HCT116 (cell line): ENCODE results near the gene PTPN7. TPM values are rescaled to one million over a fixed set of nuclear protein-coding genes. Genes with fewer than 3 reads are reported as not detected.

Experiments used
- ATAC-seq: fragments of 200-7000 bp; cut with Tn5 transposase; 2 replicates; pipeline ENCODE4 v1.9.1; 2020; ENCODE audit warnings: mild to moderate bottlenecking, moderate library complexity
- BruUV-seq: library from RNA; stranded (reverse); fragments of 400-500 nt; replicated peaks from 2 replicates; lab custom pipeline; 2021; lab: Mats Ljungman, UMichigan
- CTCF ChIA-PET: fragments of 300-600 bp; sonication (Branson Sonifier 250); formaldehyde crosslinking; loops from one replicate; lab custom pipeline; 2021; ENCODE audit warnings: antibody characterized with exemption; lab: Charles Lee
- POLR2A ChIA-PET: fragments of 300-600, 350-600 bp; sonication (Branson Sonifier 250); formaldehyde crosslinking; loops from one replicate; lab custom pipeline; 2021; ENCODE audit warnings: antibody characterized with exemption; lab: Charles Lee
- RAD21 ChIA-PET, 2 experiments: fragments of 300-600 bp; sonication (Branson Sonifier 250); formaldehyde crosslinking; loops; one replicate each; lab custom pipeline; 2023; ENCODE audit warnings: low total read pairs in 2 of 2; ENCODE audit not compliant: uncharacterized antibody in 2 of 2, unreplicated experiment in 2 of 2, low non-redundant PET in 1 of 2; lab: Charles Lee
- DNase-seq: peaks from one replicate; pipeline ENCODE4 v3.0.0-alpha.2; 2010; ENCODE audit warnings: low read depth, low spot score
- H2AFZ ChIP-seq: fragments of 200-600 bp; shearing (Covaris generic), sonication (generic); 2 replicates; pipeline ENCODE4 v1.6.1; 2017; ENCODE audit warnings: low read depth, mixed run types, mixed read lengths, antibody characterized with exemption, low read length; ENCODE audit not compliant: poor library complexity, severe bottlenecking
- H3K27ac ChIP-seq: 2 replicates; pipeline ENCODE4 v1.5.1; 2012; ENCODE audit warnings: low read depth, low read length
- H3K27me3 ChIP-seq: fragments of 200-600 bp; sonication (generic); 2 replicates; pipeline ENCODE4 v1.6.1; 2016; ENCODE audit warnings: mixed run types, low read length, mixed read lengths; ENCODE audit not compliant: insufficient read depth
- H3K36me3 ChIP-seq, 2 experiments: fragments of 200-500 bp in 1 of 2; fragments of 200-600 bp in 1 of 2; sonication (Bioruptor generic) in 1 of 2; sonication (generic) in 1 of 2; 2 replicates each; pipeline versions ENCODE4 v1.5.1 to v1.6.1; 2014 to 2016; ENCODE audit warnings: low read length in 2 of 2, inconsistent platforms in 1 of 2, mixed read lengths in 1 of 2, mixed run types in 1 of 2; ENCODE audit not compliant: insufficient read depth in 2 of 2, control insufficient read depth in 1 of 2
- H3K4me1 ChIP-seq, 2 experiments: fragments of 200-600 bp in 1 of 2; sonication (generic) in 1 of 2; 2 replicates each; pipeline versions ENCODE4 v1.5.1 to v1.6.1; 2012 to 2017; ENCODE audit warnings: low read length in 2 of 2, inconsistent platforms in 1 of 2, mild to moderate bottlenecking in 1 of 2, mixed read lengths in 1 of 2, mixed run types in 1 of 2, moderate library complexity in 1 of 2; ENCODE audit not compliant: insufficient read depth in 2 of 2, control insufficient read depth in 1 of 2
- H3K4me2 ChIP-seq: fragments of 200-600 bp; sonication (generic); 2 replicates; pipeline ENCODE4 v1.6.1; 2017; ENCODE audit warnings: mixed run types, low read length, mixed read lengths
- H3K4me3 ChIP-seq, 2 experiments: fragments of 200-600 bp in 1 of 2; sonication (generic) in 1 of 2; replicated peaks in 1 of 2; 2 replicates each; pipeline ENCODE4 v1.5.1; 2011 to 2016; ENCODE audit warnings: low read length in 2 of 2, control low read depth in 1 of 2, low read depth in 1 of 2, mild to moderate bottlenecking in 1 of 2, mixed read lengths in 1 of 2, mixed run types in 1 of 2
- H3K79me2 ChIP-seq: fragments of 200-600 bp; sonication (generic); 2 replicates; pipeline ENCODE4 v1.6.1; 2017; ENCODE audit warnings: mild to moderate bottlenecking, mixed run types, low read length, moderate library complexity, mixed read lengths; ENCODE audit not compliant: insufficient read depth
- H3K9ac ChIP-seq: fragments of 200-600 bp; sonication (generic); 2 replicates; pipeline ENCODE4 v1.6.1; 2016; ENCODE audit warnings: low read length, mixed read lengths
- H3K9me2 ChIP-seq: fragments of 200-600 bp; sonication (generic), shearing (Covaris generic); 2 replicates; pipeline ENCODE4 v1.6.1; 2017; ENCODE audit warnings: mixed run types, mild to moderate bottlenecking, moderate library complexity; ENCODE audit not compliant: insufficient read depth
- H3K9me3 ChIP-seq, 2 experiments: fragments of 200-500 bp in 1 of 2; fragments of 200-600 bp in 1 of 2; sonication (Bioruptor generic) in 1 of 2; sonication (generic) in 1 of 2; 2 replicates each; pipeline ENCODE4 v1.6.1; 2014 to 2017; ENCODE audit warnings: low read length in 2 of 2, mixed read lengths in 2 of 2, inconsistent platforms in 1 of 2, low read depth in 1 of 2, mild to moderate bottlenecking in 1 of 2, mixed run types in 1 of 2, moderate library complexity in 1 of 2; ENCODE audit not compliant: control insufficient read depth in 1 of 2, insufficient read depth in 1 of 2
- H4K20me1 ChIP-seq: fragments of 200-600 bp; sonication (generic), shearing (Covaris generic); 2 replicates; pipeline ENCODE4 v1.6.1; 2017; ENCODE audit warnings: mixed run types, mild to moderate bottlenecking, moderate library complexity; ENCODE audit not compliant: insufficient read depth
- ATF3 ChIP-seq: IDR thresholded peaks from 2 replicates; pipeline ENCODE4 v1.6.1; 2012
- EGR1 ChIP-seq: IDR thresholded peaks from 2 replicates; pipeline ENCODE4 v1.6.1; 2012; ENCODE audit warnings: low read depth
- ELF1 ChIP-seq: IDR thresholded peaks from 2 replicates; pipeline ENCODE4 v1.6.1; 2012; ENCODE audit warnings: low read depth, borderline replicate concordance
- EZH2 ChIP-seq: fragments of 200-600 bp; sonication (generic); IDR thresholded peaks from 2 replicates; pipeline ENCODE4 v1.6.1; 2017; ENCODE audit warnings: antibody characterized with exemption, mixed run types
- JUND ChIP-seq: IDR thresholded peaks from 2 replicates; pipeline ENCODE4 v1.6.1; 2012
- POLR2AphosphoS5 ChIP-seq: IDR thresholded peaks from 2 replicates; pipeline ENCODE4 v1.6.1; 2011; ENCODE audit warnings: mild to moderate bottlenecking, low read depth, low read length, moderate library complexity
- RAD21 ChIP-seq: IDR thresholded peaks from 2 replicates; pipeline ENCODE4 v1.6.1; 2012; ENCODE audit warnings: low read depth, mild to moderate bottlenecking
- REST ChIP-seq: IDR thresholded peaks from 2 replicates; pipeline ENCODE4 v1.6.1; 2012; ENCODE audit warnings: low read depth
- TCF7L2 ChIP-seq: IDR thresholded peaks from 2 replicates; pipeline ENCODE4 v1.7.0; 2011; ENCODE audit warnings: borderline replicate concordance, inconsistent platforms; ENCODE audit not compliant: insufficient read depth, insufficient read length; ENCODE audit errors: extremely low read depth
- ZFX ChIP-seq: fragments of 450-650 bp; IDR thresholded peaks from 2 replicates; pipeline ENCODE4 v1.6.1; 2017
- intact Hi-C: fragments of 100-400 bp; cut with micrococcal nuclease; formaldehyde crosslinking; loops from 2 replicates; pipeline ENCODE4 v1.10.0; 2022
- total RNA-seq: library from RNA; stranded (reverse); gene quantifications from one replicate; pipeline ENCODE4 v1.2.1, GENCODE V29; 2021; ENCODE audit not compliant: unreplicated experiment
- TF ChIP-seq, protein P1 (sequence below), 3 experiments: fragments of 200-600 bp in 1 of 3; sonication (generic) in 1 of 3; IDR thresholded peaks in 2 of 3; conservative IDR thresholded peaks in 1 of 3; 2 replicates each; pipeline ENCODE4 v1.5.1; 2012 to 2017; ENCODE audit warnings: low read depth in 2 of 3, low read length in 2 of 3, antibody characterized with exemption in 1 of 3, borderline replicate concordance in 1 of 3, control low read depth in 1 of 3, mild to moderate bottlenecking in 1 of 3, mixed read lengths in 1 of 3, mixed run types in 1 of 3, moderate library complexity in 1 of 3; ENCODE audit not compliant: insufficient read depth in 1 of 3
- TF ChIP-seq, protein P2 (sequence below): IDR thresholded peaks from 2 replicates; pipeline ENCODE4 v1.6.1; 2012

PTPN7 gene
- total RNA-seq, 1 experiment from 2014 or later = 0.76 TPM

GRCh38 chr1:202171292-202172014 lies 11.1 kb upstream of the PTPN7 start (continued):
- TF ChIP-seq, protein P1, sequence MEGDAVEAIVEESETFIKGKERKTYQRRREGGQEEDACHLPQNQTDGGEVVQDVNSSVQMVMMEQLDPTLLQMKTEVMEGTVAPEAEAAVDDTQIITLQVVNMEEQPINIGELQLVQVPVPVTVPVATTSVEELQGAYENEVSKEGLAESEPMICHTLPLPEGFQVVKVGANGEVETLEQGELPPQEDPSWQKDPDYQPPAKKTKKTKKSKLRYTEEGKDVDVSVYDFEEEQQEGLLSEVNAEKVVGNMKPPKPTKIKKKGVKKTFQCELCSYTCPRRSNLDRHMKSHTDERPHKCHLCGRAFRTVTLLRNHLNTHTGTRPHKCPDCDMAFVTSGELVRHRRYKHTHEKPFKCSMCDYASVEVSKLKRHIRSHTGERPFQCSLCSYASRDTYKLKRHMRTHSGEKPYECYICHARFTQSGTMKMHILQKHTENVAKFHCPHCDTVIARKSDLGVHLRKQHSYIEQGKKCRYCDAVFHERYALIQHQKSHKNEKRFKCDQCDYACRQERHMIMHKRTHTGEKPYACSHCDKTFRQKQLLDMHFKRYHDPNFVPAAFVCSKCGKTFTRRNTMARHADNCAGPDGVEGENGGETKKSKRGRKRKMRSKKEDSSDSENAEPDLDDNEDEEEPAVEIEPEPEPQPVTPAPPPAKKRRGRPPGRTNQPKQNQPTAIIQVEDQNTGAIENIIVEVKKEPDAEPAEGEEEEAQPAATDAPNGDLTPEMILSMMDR (IDR thresholded peaks at IDR 0.05 in 2 of 3, conservative IDR thresholded peaks at IDR 0.05 in 1 of 3; ENCODE audit: borderline replicate concordance in 1 of 3, insufficient read depth in 1 of 3, low read depth in 2 of 3, low read length in 2 of 3) = no peak
- TF ChIP-seq, all 23 proteins: peak for 0

GRCh38 chr1:202170726-202171125 lies 10.3 kb upstream of the PTPN7 start:
- no peaks in the 10 kb centered on the region for H4K20me1 ChIP-seq
- ChIA-PET RAD21 (no interaction called here), POLR2A (no interaction called here), CTCF (interaction anchor here (0.6 kb wide), 1 partner anchor 68 kb away, joined by 3 read pairs; no protein-coding TSS in a partner anchor)
- intact Hi-C loops = no loop called here
- no peak overlapping the region for H3K9ac ChIP-seq
- H3K79me2 ChIP-seq = no peaks in the 10 kb centered on the region
- no peak overlapping the region for H3K4me2 ChIP-seq
- H2AFZ ChIP-seq = no peak overlapping the region
- H3K36me3 ChIP-seq = no peaks in the 10 kb centered on the region
- H3K9me3 ChIP-seq = no peaks in the 10 kb centered on the region
- H3K4me1 ChIP-seq = no peaks in the 10 kb centered on the region
- no peak for DNase-seq
- no peak overlapping the region for H3K4me3 ChIP-seq
- no TSS peak for BruUV-seq
- ATAC-seq = no peak
- no peak overlapping the region for H3K27ac ChIP-seq
- no peaks in the 10 kb centered on the region for H3K27me3 ChIP-seq
- H3K9me2 ChIP-seq = no peaks in the 10 kb centered on the region
- TF ChIP-seq JUND = no peak
- no peak for TF ChIP-seq ATF3
- no peak for TF ChIP-seq EGR1
- no peak for TF ChIP-seq ELF1
- no peak for TF ChIP-seq TCF7L2
- no peak for TF ChIP-seq EZH2
- no peak for TF ChIP-seq REST
- no peak for TF ChIP-seq POLR2AphosphoS5
- TF ChIP-seq, protein P2, sequence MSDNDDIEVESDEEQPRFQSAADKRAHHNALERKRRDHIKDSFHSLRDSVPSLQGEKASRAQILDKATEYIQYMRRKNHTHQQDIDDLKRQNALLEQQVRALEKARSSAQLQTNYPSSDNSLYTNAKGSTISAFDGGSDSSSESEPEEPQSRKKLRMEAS = no peak
- TF ChIP-seq RAD21 = no peak
- no peak for TF ChIP-seq ZFX
- TF ChIP-seq, protein P1 (IDR thresholded peaks at IDR 0.05 in 2 of 3, conservative IDR thresholded peaks at IDR 0.05 in 1 of 3; ENCODE audit: borderline replicate concordance in 1 of 3, insufficient read depth in 1 of 3, low read depth in 2 of 3, low read length in 2 of 3) = no peak
